ENCODE measurements around the gene LZTR1.

LZTR1 gene

DNA sequence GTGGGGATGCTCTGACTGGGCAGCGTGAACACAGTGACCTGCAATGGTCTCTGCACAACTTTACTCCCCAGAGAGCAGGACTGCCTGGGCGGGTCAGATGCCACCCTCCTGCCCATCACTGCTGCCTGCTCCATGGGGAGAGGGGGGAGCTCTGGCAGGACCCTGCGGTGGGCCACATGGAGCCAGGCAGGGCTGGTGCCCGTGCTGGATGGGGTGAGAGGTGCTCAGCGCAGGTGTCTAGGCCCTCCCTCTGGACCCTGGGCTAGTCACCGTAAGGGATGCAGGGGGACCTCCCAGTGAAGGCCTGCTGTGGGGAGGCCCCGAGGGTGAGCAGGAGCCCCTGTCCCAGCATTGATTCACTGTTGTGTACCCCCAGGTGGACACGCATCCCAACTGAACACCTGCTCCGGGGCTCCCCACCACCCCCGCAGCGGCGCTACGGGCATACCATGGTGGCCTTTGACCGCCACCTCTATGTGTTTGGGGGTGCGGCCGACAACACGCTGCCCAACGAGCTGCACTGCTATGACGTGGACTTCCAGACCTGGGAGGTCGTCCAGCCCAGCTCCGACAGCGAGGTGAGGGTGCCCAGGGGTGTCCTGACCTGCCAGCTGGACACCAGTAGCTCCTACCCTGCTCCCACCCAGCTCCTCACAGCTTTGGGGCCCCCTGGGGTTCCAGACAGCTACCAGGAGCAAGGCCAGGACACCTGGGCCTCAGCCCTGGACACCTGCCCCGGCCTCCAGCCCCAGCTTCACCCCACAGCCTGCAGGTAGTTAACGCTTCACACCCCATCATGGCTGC, 9.4 kb downstream of the LZTR1 start:
- 95% methylated on average over 24 of the region's 24 CpGs for WGBS
- Histone ChIP-seq H4K8ac (ENCODE audit: low read length) (no peak overlapping the region), H3K14ac (ENCODE audit: low read length in 2 of 2) (no peak overlapping the region), H3K79me1 (replicated peaks; ENCODE audit: low read length, poor library complexity, severe bottlenecking) (peaks cover 21% of the 10 kb centered on the region), H3K9ac (ENCODE audit: low read length) (no peak overlapping the region), H2AFZ (ENCODE audit: low read depth, low read length) (no peak overlapping the region), H3K4me1 (ENCODE audit: control insufficient read depth, insufficient read depth, low read depth, low read length) (peaks cover 6% of the 10 kb centered on the region), H4K91ac (ENCODE audit: low read length) (no peak overlapping the region), H2BK15ac (ENCODE audit: low read depth, poor library complexity, severe bottlenecking) (no peak overlapping the region), H3K4ac (ENCODE audit: low read depth in 1 of 2, low read length in 2 of 2) (no peak overlapping the region), H3K18ac (ENCODE audit: low read depth in 1 of 2, low read length in 2 of 2) (no peak overlapping the region), H2BK12ac (ENCODE audit: low read length in 2 of 2) (no peak overlapping the region), H3K4me2 (ENCODE audit: low read length, poor library complexity, severe bottlenecking) (no peak overlapping the region), H2AK5ac (ENCODE audit: low read length, severe bottlenecking) (no peak overlapping the region), H3K27ac (ENCODE audit: low read length, poor library complexity, severe bottlenecking) (no peak overlapping the region), H3K4me3 (ENCODE audit: insufficient read depth in 1 of 2, low read depth in 1 of 2, low read length in 2 of 2) (no peak overlapping the region), H2BK5ac (ENCODE audit: low read depth, low read length, poor library complexity, severe bottlenecking) (no peak overlapping the region), H3K23ac (ENCODE audit: low read length in 2 of 2) (no peak overlapping the region), H2BK120ac (ENCODE audit: low read depth, low read length) (no peak overlapping the region), H3K36me3 (ENCODE audit: control insufficient read depth in 1 of 2, insufficient read depth in 2 of 2, low read depth in 1 of 2, low read length in 2 of 2) (peaks cover 74 to 89% of the 10 kb centered on the region in 2 experiments), H3K9me3 (ENCODE audit: control insufficient read depth, low read length) (no peaks in the 10 kb centered on the region), H3K27me3 (ENCODE audit: control insufficient read depth in 1 of 2, insufficient read depth in 1 of 2, low read length in 2 of 2) (no peaks in the 10 kb centered on the region)
- DNase-seq, result no peak

DNA sequence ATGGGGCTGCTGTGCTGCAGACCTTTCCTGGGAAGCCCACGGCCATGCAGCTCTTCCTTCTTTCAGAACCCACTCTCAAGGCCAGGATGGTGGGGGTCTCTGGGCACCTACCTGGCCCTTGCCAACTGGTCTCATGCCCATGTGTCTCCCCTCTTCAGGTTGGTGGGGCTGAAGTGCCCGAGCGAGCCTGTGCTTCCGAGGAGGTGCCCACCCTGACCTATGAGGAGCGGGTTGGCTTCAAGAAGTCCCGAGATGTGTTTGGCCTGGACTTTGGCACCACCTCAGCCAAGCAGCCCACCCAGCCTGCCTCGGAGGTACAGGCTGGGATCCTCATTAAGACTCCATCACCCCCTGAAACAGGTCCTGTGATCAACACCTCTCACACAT, 10.0 kb downstream of the LZTR1 start:
- Histone ChIP-seq H3K23ac (ENCODE audit: low read length in 2 of 2) (no peak overlapping the region), H3K27ac (ENCODE audit: low read length, poor library complexity, severe bottlenecking) (no peak overlapping the region), H2BK15ac (ENCODE audit: low read depth, poor library complexity, severe bottlenecking) (no peak overlapping the region), H3K79me1 (replicated peaks; ENCODE audit: low read length, poor library complexity, severe bottlenecking) (peaks cover 18% of the 10 kb centered on the region), H3K4ac (ENCODE audit: low read depth in 1 of 2, low read length in 2 of 2) (no peak overlapping the region), H3K4me1 (ENCODE audit: control insufficient read depth, insufficient read depth, low read depth, low read length) (peaks cover 6% of the 10 kb centered on the region), H2BK120ac (ENCODE audit: low read depth, low read length) (no peak overlapping the region), H3K9me3 (ENCODE audit: control insufficient read depth, low read length) (no peaks in the 10 kb centered on the region), H3K27me3 (ENCODE audit: control insufficient read depth in 1 of 2, insufficient read depth in 1 of 2, low read length in 2 of 2) (no peaks in the 10 kb centered on the region), H3K4me3 (ENCODE audit: insufficient read depth in 1 of 2, low read depth in 1 of 2, low read length in 2 of 2) (no peak overlapping the region), H2BK12ac (ENCODE audit: low read length in 2 of 2) (no peak overlapping the region), H3K4me2 (ENCODE audit: low read length, poor library complexity, severe bottlenecking) (no peak overlapping the region), H4K8ac (ENCODE audit: low read length) (no peak overlapping the region), H2BK5ac (ENCODE audit: low read depth, low read length, poor library complexity, severe bottlenecking) (no peak overlapping the region), H3K9ac (ENCODE audit: low read length) (no peak overlapping the region), H3K18ac (ENCODE audit: low read depth in 1 of 2, low read length in 2 of 2) (no peak overlapping the region), H2AK5ac (ENCODE audit: low read length, severe bottlenecking) (no peak overlapping the region), H4K91ac (ENCODE audit: low read length) (no peak overlapping the region), H3K36me3 (ENCODE audit: control insufficient read depth in 1 of 2, insufficient read depth in 2 of 2, low read depth in 1 of 2, low read length in 2 of 2) (peaks cover 75 to 95% of the 10 kb centered on the region in 2 experiments), H2AFZ (ENCODE audit: low read depth, low read length) (no peak overlapping the region), H3K14ac (ENCODE audit: low read length in 2 of 2) (no peak overlapping the region)
- WGBS, result 95% methylated on average over 7 of the region's 7 CpGs
- DNase-seq, result no peak

DNA sequence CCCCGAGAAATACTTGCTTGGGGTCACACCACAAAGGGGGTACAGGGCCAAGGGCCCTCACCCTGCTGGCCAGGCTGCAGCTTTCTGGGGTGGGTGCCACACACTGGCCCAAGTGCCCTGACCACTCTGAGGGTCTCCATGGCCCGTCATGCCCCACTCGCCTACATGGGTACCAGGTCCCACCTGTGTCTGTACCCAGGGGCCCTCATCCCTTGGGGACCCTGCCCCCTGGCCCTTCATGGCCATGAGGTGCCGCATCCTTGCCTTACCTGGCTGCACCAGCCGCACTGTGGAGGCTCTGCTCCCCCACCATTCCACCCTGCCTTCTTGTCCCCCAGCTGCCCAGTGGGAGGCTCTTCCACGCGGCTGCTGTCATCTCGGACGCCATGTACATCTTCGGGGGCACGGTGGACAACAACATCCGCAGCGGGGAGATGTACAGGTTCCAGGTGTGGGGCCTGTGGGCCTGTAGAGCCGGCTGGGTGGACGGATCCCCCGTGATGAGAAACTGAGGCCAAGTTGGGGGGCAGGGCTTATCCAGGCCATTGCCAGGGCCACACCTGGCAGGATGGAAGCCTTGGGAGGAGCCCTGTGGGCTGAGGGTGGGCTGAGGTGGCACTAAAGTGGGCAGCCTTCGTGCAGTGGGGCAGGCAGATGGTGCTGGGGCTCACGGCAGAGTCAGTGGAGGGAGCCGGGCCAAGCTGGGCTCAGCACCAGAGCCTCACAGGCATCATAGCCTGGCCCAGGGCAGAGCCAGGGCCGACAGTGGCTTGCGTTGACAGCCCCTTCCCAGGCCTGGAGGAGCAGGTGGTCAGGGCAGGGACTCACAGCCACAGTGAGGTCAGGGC, 10.6 kb downstream of the LZTR1 start:
- WGBS, result 91% methylated on average over 21 of the region's 21 CpGs
- Histone ChIP-seq H2BK120ac (ENCODE audit: low read depth, low read length) (no peak overlapping the region), H3K9ac (ENCODE audit: low read length) (no peak overlapping the region), H2BK15ac (ENCODE audit: low read depth, poor library complexity, severe bottlenecking) (no peak overlapping the region), H3K4me3 (ENCODE audit: insufficient read depth in 1 of 2, low read depth in 1 of 2, low read length in 2 of 2) (no peak overlapping the region), H2AFZ (ENCODE audit: low read depth, low read length) (no peak overlapping the region), H4K91ac (ENCODE audit: low read length) (no peak overlapping the region), H2AK5ac (ENCODE audit: low read length, severe bottlenecking) (no peak overlapping the region), H4K8ac (ENCODE audit: low read length) (no peak overlapping the region), H3K23ac (ENCODE audit: low read length in 2 of 2) (no peak overlapping the region), H3K27ac (ENCODE audit: low read length, poor library complexity, severe bottlenecking) (no peak overlapping the region), H3K9me3 (ENCODE audit: control insufficient read depth, low read length) (no peaks in the 10 kb centered on the region), H3K4me1 (ENCODE audit: control insufficient read depth, insufficient read depth, low read depth, low read length) (peaks cover 6% of the 10 kb centered on the region), H3K14ac (ENCODE audit: low read length in 2 of 2) (no peak overlapping the region), H3K27me3 (ENCODE audit: control insufficient read depth in 1 of 2, insufficient read depth in 1 of 2, low read length in 2 of 2) (no peaks in the 10 kb centered on the region), H3K18ac (ENCODE audit: low read depth in 1 of 2, low read length in 2 of 2) (no peak overlapping the region), H3K36me3 (ENCODE audit: control insufficient read depth in 1 of 2, insufficient read depth in 2 of 2, low read depth in 1 of 2, low read length in 2 of 2) (peaks cover 75 to 96% of the 10 kb centered on the region in 2 experiments), H3K4me2 (ENCODE audit: low read length, poor library complexity, severe bottlenecking) (no peak overlapping the region), H2BK12ac (ENCODE audit: low read length in 2 of 2) (no peak overlapping the region), H2BK5ac (ENCODE audit: low read depth, low read length, poor library complexity, severe bottlenecking) (no peak overlapping the region), H3K4ac (ENCODE audit: low read depth in 1 of 2, low read length in 2 of 2) (no peak overlapping the region), H3K79me1 (replicated peaks; ENCODE audit: low read length, poor library complexity, severe bottlenecking) (peaks cover 21% of the 10 kb centered on the region)
- no peak for DNase-seq
